ENCODE data around the gene SNX5.

The SNX5 gene

GRCh38 chr20:17940224-17940971 lies 28.2 kb downstream of the SNX5 start:
- no peak for DNase-seq (ENCODE audit: low spot score)

- DNase-seq (ENCODE audit: low spot score): no peak
Measured at GRCh38 chr20:17939622-17940223, 28.9 kb downstream of the SNX5 start.

DNA sequence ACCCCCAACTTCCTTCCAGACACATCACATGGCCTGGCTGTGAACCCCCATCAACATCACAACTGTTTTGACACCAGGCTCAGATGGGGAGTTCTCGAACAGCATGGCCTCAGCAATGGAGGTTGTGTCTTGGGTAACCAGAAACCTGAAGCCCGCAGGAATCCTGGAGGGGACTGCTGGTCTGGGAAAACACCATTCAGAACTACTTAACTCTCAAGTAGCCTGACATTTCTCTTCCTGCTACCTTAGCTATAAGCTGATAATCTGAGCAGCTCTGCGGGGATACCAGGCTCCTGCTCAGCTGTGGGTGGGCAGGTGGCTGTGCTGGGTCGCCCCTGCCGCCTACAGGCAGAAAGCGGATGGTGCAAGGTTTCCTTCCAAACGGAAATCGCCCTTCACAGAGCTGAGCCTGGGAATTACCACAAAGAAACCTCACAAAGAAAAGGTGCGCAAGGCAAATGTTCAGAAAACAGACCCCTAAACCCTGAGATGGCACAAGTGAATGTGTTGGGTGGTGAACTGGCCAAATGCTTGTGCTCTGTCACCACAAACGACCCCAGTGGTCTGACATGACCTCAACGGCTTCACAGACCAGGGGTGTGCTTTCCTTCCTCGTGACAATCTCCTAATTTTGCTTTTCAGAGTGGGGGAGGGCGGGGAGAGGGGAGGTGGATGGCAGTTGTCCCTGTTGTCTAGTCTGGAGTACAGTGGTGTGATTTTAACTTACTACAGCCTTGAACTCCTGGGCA lies 29.5 kb downstream of the SNX5 start:
- peak; percentile 49 for DNase-seq (ENCODE audit: low spot score)

DNA sequence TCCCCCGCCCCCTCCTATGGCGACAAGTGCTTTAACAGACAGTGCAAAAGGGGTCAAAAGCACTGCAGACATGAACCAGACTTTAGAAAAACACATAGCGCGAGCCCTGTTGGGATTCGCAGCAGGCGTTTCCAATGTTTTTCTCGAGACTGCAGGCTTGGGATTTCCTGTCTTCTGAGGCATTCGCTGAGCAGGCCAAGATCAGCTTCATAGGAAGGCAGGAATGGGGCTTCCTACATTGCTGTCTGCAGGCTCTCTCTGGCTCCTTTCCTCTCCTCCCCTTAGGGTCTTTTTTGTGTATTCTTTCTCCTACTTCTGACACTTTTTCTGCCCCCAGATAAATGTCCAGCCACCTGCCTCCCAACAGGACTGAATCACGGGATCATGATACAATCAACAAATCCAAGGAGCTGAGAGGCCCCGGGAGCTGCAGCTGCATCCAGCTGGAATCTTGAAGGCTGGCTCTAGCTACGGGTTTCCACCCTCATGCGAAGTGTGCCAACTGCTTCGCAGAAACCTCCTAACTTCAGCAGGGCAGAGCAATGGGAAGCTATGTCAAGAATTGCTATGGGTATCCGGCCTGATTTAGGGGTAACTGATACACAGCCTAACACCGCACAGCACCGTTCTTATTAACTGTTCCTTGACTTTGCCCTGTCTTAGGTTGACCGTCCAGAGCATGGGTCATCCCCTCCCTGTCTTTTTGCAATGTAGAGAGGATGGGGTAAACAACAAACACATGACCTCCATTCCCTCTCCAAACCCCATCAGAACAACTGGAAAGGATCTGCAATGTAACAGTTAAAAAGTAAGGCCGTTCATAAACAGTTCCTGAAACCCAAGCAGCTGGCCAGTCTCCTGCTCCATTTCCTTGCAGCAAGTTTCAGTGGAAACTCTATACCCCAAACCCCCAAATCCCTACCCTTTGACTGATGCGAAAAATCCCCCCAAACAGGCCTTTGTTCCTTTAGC lies 31.5 kb downstream of the SNX5 start:
- no peak for DNase-seq (ENCODE audit: low spot score)

DNA sequence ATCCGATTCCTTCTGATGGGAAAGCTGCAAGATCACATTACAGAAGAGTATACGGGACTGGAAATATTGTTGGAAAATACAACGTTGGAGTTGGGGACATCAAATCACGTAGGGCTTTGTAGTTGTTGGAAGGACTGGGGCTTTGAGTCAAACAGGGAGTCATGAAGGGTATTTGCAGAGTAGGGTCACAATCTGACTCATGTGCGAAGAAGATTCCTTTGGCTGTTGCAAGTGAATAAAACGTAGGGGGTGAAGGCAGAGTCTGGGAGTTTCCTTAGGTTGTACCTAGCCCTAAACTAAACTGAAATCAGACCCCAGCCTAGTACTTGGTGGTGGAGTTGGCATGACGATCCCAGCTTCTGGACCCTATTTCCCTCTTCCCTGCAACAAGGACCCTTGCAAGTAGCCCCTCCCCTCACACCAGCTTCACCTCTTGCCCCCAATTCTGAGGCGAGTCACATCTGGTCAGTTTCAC lies 32.3 kb downstream of the SNX5 start:
- DNase-seq (ENCODE audit: low spot score): no peak

DNA sequence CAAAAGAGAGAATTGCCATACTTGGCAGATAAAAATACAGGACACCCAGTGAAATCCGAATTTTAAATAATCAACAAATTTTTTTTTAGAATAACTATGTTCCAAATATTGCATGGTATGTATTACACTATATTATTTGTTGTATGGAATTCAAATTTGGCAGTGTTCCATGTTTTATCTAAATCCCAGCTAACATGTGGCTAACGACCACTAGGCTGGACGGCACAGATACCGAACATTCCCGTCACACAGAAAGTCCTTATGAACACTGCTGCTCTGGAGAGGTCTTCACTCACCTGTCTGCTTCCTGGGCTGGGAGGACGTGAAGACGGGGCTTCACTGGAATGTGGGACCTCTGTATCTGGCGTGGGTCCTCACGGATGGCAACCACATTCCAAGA lies 32.8 kb downstream of the SNX5 start:
- DNase-seq (ENCODE audit: low spot score): no peak

GRCh38 chr20:17935186-17935585 lies 33.4 kb downstream of the SNX5 start:
- no peak for DNase-seq (ENCODE audit: low spot score)

DNA sequence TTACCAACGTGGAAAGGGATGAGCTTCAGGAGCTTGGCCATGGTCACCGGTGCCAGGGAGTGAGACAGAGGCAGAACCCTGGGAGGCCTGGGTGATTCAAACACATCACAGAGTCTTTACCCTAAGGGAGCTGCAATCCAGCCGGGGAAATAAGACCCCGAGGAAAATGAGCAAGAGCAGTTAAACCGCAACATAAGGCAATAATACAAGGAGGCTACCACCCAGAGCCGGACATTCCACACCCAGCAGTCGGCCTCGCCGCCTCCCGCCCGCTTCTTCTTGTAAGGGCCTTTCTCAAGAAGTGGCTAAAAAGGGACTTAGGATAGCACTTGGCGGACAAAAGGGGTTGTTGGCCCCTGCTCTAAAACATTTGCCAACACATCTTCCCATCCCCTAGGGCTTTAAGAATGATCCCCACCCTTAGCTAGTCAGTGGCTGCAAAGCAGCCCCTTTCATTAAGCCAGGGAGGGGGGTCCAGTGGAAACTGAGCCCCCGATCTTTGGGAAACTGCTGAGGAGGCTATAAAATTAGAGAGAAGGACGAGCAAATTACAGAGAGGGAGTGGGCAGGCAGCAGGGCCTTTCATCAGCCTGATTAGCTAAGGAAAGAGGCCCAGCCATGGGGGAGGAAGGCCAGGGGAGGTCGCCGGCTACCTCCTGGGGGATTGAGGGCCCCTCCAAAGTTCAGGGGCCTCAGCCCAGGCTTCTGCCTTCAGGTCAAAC lies 34.3 kb downstream of the SNX5 start:
- DNase-seq (ENCODE audit: low spot score): no peak

- no peak for DNase-seq (ENCODE audit: low spot score)
Measured at GRCh38 chr20:17933711-17934110, 34.9 kb downstream of the SNX5 start.

GRCh38 chr20:17933121-17933520 lies 35.5 kb downstream of the SNX5 start:
- no peak for DNase-seq (ENCODE audit: low spot score)

GRCh38 chr20:17932396-17932795 lies 36.2 kb downstream of the SNX5 start:
- no peak for DNase-seq (ENCODE audit: low spot score)

GRCh38 chr20:17931513-17931912 lies 37.1 kb downstream of the SNX5 start:
- DNase-seq (ENCODE audit: low spot score): no peak

DNA sequence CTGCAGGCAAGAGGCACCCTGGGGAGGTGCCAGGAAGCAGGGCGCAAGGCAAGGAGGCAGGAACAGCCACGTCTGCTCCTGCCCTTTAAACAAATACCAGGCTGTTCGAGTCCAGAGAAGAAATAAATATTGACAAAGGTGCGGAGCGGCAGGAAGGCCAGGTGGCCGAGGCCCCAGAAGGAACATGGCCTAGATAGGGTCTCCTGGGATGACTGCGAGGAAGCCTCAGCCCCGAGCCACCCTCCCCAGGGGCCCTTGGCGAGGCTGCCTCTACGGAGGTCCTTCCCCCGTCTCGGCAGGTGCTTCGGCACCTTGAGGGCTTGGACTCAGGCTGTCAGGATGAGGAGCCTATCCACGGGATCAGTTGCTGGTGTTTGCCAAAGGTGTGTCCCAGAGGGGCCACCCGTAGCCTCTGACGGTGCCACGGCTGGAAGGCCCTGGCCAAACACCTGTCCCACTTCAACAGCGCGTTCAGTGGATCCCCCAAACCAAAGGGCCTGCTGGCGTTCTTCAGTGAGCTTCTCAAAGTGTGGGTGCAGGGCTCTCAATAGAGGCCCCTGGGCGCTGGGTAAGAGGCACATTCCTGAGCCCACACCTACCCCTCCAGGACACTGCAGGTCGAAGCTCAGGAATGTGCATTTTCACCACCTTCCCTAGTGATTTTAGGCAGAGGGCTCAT lies 39.8 kb downstream of the SNX5 start:
- DNase-seq (ENCODE audit: low spot score): no peak

DNA sequence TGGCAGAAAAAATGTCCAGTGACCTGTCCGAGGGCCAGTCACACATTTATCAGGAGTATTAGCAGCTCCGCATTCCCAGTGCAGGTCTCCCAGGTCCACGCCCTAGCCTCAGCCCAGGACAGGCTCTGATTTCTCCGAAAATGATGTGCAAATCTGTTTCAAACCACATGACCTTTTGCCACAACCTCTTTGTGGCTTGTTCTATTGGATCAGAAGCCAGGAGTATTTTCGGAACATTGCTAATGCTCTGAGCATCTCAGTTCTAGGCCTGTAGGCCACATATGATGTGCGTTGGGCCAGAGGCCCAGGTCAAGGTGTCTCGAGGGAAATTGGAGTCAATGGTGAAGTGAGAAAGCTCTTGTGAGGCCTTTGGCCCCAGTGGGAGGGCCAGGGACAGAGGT lies 40.4 kb downstream of the SNX5 start:
- no peak for DNase-seq (ENCODE audit: low spot score)

DNA sequence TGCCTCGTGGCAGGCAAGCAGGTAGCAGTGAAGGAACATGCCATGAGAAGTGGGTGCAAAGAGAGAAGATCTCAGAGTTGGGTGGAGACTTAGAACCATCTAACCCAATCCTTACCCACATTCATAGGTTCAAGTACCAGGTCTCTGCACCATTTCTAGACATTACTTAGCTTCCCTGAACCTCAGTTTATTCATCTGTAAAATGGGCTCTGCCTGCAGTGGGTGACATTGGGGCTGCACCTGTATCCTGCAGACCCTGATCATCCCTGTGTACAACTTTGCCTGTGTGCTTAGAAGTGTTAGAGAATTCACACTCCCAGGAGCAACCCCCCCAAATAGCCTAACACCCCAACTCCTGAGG lies 42.7 kb downstream of the SNX5 start:
- no peak for DNase-seq (ENCODE audit: low spot score)

DNA sequence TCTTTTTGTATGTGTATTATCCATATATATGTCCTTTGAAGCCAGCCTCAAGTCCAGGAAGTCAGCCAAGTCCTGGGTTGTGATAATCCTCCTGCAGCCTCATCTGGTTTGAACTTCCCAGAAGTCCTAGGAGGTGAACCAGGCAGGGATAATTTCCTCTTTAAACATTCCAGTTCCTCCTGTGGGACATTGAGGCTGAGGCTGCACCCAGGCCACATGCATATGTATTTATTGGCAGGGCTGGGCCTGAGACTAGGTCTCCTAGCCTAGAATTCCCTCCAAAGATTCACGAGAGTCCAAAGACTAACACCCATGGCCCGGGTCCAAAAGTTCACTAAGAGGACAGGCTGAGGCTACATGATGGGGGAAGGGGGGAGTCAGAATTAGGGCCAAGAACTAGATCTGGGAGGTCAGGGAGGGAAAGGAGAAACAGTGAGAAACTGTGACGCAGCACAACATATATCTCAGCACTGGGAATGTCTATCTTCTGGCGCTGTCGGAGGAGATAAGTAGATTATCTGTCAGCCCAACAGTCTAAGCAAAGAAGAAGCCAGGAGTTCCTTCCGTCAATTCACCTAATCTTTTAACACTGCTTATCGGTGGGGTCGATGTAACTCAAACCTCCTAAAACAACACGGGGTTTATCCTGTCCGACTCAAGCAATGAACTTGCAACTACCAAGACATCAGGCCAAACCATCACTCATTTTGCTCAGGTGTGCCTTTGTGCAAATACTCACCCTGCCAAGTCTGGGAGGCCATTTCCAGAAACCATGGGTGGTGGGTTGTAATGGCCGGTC lies 43.3 kb downstream of the SNX5 start:
- no peak for DNase-seq (ENCODE audit: low spot score)

- DNase-seq (ENCODE audit: low spot score): no peak
Measured at GRCh38 chr20:17921774-17922173, 46.8 kb downstream of the SNX5 start.

- no peak for DNase-seq (ENCODE audit: low spot score)
Measured at GRCh38 chr20:17919149-17919548, 49.4 kb downstream of the SNX5 start.

DNA sequence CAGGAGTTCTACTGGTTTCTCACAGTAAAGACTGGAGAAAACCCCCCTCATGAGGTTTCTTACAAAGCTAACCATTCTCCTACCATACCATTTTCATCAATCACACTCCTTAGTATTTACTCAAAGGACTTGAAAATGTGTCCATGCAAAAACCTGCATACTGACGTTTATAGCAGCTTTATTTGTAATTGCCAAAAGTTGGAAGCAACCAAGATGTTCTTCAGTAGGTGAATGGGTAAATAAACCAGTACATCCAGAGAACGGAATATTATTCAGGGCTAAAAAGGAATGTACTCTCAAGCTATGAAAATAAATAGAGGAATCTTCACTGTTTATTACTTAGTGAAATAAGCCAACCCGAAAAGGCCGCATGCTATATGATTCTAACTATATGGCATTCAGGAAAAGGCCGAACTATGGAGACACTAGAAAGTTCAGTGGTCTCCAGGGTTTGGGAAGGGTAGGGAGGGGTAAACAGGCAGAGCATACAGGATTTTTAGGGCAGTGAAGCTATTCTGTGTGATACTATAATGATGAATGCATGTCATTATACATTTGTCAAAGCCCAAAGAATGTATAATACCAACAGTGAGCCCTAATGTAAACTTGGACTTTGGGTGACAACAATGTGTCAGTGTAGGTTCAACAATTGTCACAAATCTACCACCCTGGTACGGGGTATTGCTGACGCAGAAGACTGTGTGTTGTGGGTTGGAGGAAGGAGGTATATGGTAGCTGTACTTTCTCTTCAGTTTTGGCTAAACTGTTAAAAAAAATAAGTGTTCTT lies 50.6 kb downstream of the SNX5 start:
- no peak for DNase-seq (ENCODE audit: low spot score)

Data from LoVo (cell line).